Testis (tissue), 3 donors: Measurements from ENCODE around the gene ATF6B. TPM values are rescaled to one million over a fixed set of nuclear protein-coding genes. Genes with fewer than 3 reads are reported as not detected.
A peak's percentile ranks its signal among the peaks of the same experiment; 100 is the strongest.
"Not testable (repeated sequence)": the region's sequence is repeated elsewhere in the genome, so short reads cannot be mapped to it uniquely, and the experiment has no call there.

ENCODE experiments used
- DNase-seq: peaks from one replicate; pipeline ENCODE4 v3.0.0-alpha.2; 2019
- H3K27ac ChIP-seq, 2 donors: fragments of 200-600 bp; sonication (generic); one replicate each; pipeline ENCODE4 v1.5.1; 2019
- H3K27me3 ChIP-seq: fragments of 200-600 bp; sonication (generic); one replicate; pipeline ENCODE4 v1.5.1; 2019
- H3K36me3 ChIP-seq: fragments of 200-600 bp; sonication (generic); one replicate; pipeline ENCODE4 v1.5.1; 2017; ENCODE audit warnings: low read depth; ENCODE audit errors: missing control alignments
- H3K4me1 ChIP-seq: fragments of 200-600 bp; sonication (generic); one replicate; pipeline ENCODE4 v1.5.1; 2019
- H3K4me3 ChIP-seq, 2 donors: fragments of 200-600 bp; sonication (generic); one replicate each; pipeline ENCODE4 v1.5.1; 2017 to 2019
- H3K9me3 ChIP-seq: fragments of 200-600 bp; sonication (generic); one replicate; pipeline ENCODE4 v1.5.1; 2017
- POLR2A ChIP-seq: fragments of 450-650 bp; IDR thresholded peaks from one replicate; pipeline ENCODE4 v1.6.1; 2017; ENCODE audit warnings: antibody characterized with exemption, mild to moderate bottlenecking, moderate library complexity
- WGBS, 2 donors: methylation state at CpG; one replicate each; pipeline ENCODE4 v1.1.5; 2018; 5-methylcytosine and 5-hydroxymethylcytosine counted together
- intact Hi-C: fragments of 100-400 bp; cut with DNase I; formaldehyde crosslinking; loops from one replicate; pipeline ENCODE4 v1.15.1; 2023; ENCODE audit warnings: low total_unique reads
- polyA plus RNA-seq: library from polyadenylated mRNA; stranded (reverse); fragments of 350-450 nt; fragmentation: Illumina TruSeq; extraction: RNeasy Lipid Tissue Mini Kit (QIAGEN cat#74804); gene quantifications from one replicate; pipeline ENCODE4 v1.2.3, GENCODE V29; 2014; ENCODE audit warnings: low read depth, low replicate concordance; ENCODE audit not compliant: insufficient read depth
- total RNA-seq, 2 donors: library from RNA; depleted of rRNA; stranded (reverse); fragments of >200 nt; gene quantifications; one replicate each; pipeline ENCODE4 v1.2.3, GENCODE V29; 2016
- TF ChIP-seq, protein P1 (sequence below), 3 experiments: fragments of 450-650 bp in 2 of 3; fragments of 200-600 bp in 1 of 3; sonication (generic) in 1 of 3; IDR thresholded peaks; one replicate each; pipeline ENCODE4 v1.5.1; 2016 to 2019; ENCODE audit warnings: antibody characterized with exemption in 3 of 3, mild to moderate bottlenecking in 2 of 3, moderate library complexity in 1 of 3

The ATF6B gene
- total and polyA plus RNA-seq, 3 donors from 2014 or later = 76.3 to 138 (median 120) TPM

DNA sequence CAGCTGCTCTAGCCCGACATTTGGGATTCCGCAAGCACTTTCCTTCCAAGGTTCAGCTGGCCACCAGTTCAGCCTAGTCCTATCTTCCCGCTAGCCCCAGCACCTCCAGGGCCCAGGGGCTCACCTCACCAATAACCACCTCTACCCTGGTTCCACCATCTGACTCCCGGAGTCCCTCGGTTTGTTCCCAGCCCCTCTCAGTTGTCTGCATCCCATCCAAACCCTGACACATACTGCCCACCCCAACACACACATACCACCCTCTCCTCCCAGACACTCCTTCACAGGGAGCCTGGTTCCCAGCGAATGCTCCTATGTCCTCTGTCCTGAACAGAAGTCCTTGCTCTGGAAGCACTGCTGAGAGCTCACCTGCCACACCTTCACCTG, 19.3 kb downstream of the ATF6B start:
- peaks cover 48% of the 10 kb centered on the region for H3K4me1 ChIP-seq
- WGBS, 2 donors = 39 to 41% methylated on average over 6 of the region's 6 CpGs

GRCh38 chr6:32108094-32108627, 19.9 kb downstream of the ATF6B start:
- 27 to 34% methylated on average over 9 to 15 of the region's 15 CpGs for WGBS, 2 donors
- Histone ChIP-seq H3K4me3 (no peak overlapping the region), H3K27me3 (no peaks in the 10 kb centered on the region), H3K36me3 (no peaks in the 10 kb centered on the region), H3K27ac (peak overlapping the region; percentile 5 to 74), H3K4me1 (peaks cover 42% of the 10 kb centered on the region), H3K9me3 (no peaks in the 10 kb centered on the region)
- TF ChIP-seq, protein P1, sequence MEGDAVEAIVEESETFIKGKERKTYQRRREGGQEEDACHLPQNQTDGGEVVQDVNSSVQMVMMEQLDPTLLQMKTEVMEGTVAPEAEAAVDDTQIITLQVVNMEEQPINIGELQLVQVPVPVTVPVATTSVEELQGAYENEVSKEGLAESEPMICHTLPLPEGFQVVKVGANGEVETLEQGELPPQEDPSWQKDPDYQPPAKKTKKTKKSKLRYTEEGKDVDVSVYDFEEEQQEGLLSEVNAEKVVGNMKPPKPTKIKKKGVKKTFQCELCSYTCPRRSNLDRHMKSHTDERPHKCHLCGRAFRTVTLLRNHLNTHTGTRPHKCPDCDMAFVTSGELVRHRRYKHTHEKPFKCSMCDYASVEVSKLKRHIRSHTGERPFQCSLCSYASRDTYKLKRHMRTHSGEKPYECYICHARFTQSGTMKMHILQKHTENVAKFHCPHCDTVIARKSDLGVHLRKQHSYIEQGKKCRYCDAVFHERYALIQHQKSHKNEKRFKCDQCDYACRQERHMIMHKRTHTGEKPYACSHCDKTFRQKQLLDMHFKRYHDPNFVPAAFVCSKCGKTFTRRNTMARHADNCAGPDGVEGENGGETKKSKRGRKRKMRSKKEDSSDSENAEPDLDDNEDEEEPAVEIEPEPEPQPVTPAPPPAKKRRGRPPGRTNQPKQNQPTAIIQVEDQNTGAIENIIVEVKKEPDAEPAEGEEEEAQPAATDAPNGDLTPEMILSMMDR (IDR thresholded peaks at IDR 0.05) = no peak
- no peak for TF ChIP-seq POLR2A
- peak; percentile 72 for DNase-seq
- intact Hi-C loops = no loop called here

More for the DNA sequence above, 19.3 kb downstream of the ATF6B start:
- Histone ChIP-seq H3K36me3 (no peaks in the 10 kb centered on the region), H3K27me3 (no peaks in the 10 kb centered on the region), H3K27ac (peak overlapping the region; percentile 5 to 74), H3K4me3 (no peak overlapping the region), H3K9me3 (no peaks in the 10 kb centered on the region)
- no peak for DNase-seq
- intact Hi-C loops = no loop called here
- TF ChIP-seq POLR2A = no peak
- TF ChIP-seq, protein P1 (IDR thresholded peaks at IDR 0.05) = no peak

DNA sequence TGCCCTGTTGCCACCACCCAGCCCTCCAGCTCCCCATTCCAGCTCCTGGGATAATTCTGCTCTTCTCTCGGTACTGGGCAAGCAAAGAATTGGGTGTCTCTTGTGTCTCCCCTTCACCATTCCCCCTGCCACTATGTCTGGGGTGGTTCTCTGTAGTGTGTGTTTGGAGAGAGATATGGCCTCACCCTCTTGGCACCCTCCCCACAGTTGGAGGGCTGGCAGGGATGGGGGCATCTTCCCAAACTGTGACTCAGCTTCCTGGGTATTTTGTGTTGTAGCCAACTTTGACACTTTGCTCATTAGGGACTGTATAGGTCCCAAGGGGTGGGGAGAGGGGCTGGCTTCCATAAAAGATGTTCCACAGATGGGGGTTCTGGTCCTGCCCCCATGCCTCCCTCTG, 20.6 kb downstream of the ATF6B start:
- DNase-seq = no peak
- intact Hi-C loops = no loop called here
- Histone ChIP-seq H3K4me3 (no peak overlapping the region), H3K27ac (peak overlapping the region; percentile 5 to 74), H3K36me3 (no peaks in the 10 kb centered on the region), H3K27me3 (no peaks in the 10 kb centered on the region), H3K4me1 (peaks cover 38% of the 10 kb centered on the region), H3K9me3 (no peaks in the 10 kb centered on the region)
- no peak for TF ChIP-seq POLR2A
- TF ChIP-seq, protein P1 (IDR thresholded peaks at IDR 0.05) = no peak
- WGBS, 2 donors = 86 to 95% methylated on average over 1 of the region's 1 CpG

DNA sequence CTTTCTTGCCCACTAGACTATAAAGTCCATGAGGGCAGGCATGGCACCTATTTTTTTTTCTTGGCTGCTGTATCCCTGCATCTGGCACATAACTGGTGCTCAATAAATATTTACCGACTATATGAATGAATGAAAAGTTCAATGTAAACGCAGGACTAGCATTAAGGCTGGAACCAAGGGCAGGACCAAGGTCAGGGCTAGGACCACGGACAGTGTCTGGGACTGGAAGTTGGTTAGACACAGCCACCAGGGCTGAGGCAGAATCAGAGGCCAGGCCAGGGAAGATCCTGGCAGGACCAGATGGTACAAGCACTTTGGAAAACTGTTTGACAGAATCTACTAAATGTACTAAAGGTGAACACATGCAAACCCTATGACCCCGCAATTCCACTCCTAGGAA, 22.6 kb downstream of the ATF6B start:
- H3K27ac ChIP-seq = no peak overlapping the region
- TF ChIP-seq, protein P1 (IDR thresholded peaks at IDR 0.05) = no peak
- no peak for TF ChIP-seq POLR2A
- no peaks in the 10 kb centered on the region for H3K27me3 ChIP-seq
- peaks cover 25% of the 10 kb centered on the region for H3K4me1 ChIP-seq
- intact Hi-C loops = no loop called here
- no peak overlapping the region for H3K4me3 ChIP-seq
- 86 to 89% methylated on average over 4 of the region's 4 CpGs for WGBS, 2 donors
- H3K36me3 ChIP-seq = no peaks in the 10 kb centered on the region
- no peak for DNase-seq
- no peaks in the 10 kb centered on the region for H3K9me3 ChIP-seq

DNA sequence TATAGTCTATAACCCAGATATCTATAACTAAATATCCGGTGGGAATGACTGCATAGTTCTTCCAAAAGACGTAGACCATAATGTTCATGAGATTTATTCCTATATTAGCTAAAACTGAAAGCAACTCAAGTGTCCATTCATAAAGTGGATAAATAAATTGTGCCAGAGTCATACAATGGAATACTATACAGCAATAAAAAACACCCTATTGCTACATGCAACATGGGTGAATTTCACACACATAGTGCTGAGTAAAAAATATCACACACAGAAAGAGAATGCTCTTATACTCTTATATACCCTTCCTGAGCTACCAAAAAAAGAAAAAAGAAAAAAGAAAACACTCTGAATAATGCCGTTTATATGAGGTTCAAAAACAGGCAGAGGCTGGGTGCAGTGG, 25.8 kb downstream of the ATF6B start:
- Histone ChIP-seq H3K4me3 (no peak overlapping the region), H3K4me1 (peaks cover 2% of the 10 kb centered on the region), H3K27ac (no peak overlapping the region), H3K9me3 (no peaks in the 10 kb centered on the region), H3K36me3 (no peaks in the 10 kb centered on the region), H3K27me3 (no peaks in the 10 kb centered on the region)
- TF ChIP-seq, protein P1 (IDR thresholded peaks at IDR 0.05) = no peak
- TF ChIP-seq POLR2A = no peak
- intact Hi-C loops = no loop called here
- WGBS, 2 donors = 86 to 95% methylated on average over 3 of the region's 3 CpGs
- no peak for DNase-seq

- H3K36me3 ChIP-seq, H3K9me3 ChIP-seq, H3K27ac ChIP-seq, H3K4me3 ChIP-seq, intact Hi-C loops, DNase-seq, H3K27me3 ChIP-seq, H3K4me1 ChIP-seq: not testable (repeated sequence)
- WGBS, 2 donors = 82 to 95% methylated on average over 8 of the region's 8 CpGs
Observed at GRCh38 chr6:32100251-32100650, 27.8 kb downstream of the ATF6B start.
